Fibroblast of skin of left biceps (primary cell): ENCODE measurements around the gene KNOP1.

ENCODE experiments used
- DNase-seq, 2 experiments: peaks; one replicate each; pipeline ENCODE4 v3.0.0-alpha.2; 2013; ENCODE audit warnings: low read depth in 2 of 2

KNOP1 gene

DNA sequence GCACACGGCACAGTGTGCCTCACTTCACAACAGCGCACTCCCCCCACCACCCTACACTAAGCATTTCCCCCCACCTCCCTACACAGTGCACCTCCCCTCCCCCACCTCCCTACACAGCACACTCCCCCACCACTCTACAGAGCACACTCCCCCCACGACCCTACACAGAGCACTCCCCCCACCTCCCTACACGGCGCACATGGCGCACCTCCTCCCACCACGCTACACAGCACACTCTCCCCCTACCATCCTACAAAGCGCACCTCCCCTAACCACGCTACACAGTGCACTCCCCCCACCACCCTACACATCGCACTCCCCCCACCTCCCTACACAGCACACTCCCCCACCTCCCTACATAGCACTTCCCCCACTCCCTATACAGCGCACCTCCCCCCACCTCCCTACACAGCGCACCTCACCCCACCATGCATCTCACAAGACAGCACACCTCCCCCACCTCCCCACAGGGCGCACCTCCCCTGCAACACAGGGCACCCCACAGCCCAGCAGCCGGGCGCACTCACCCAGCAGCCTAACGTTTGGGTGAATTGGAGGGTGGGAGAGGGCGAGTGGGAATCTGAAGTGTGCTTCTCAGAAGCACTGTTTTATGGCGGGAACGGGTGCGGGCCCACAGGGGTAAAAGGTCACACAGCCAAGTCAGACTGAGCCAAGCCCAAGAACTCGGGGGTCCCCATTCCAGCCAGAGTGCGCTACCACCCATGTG, 10.3 kb downstream of the KNOP1 start:
- no peak for DNase-seq

DNA sequence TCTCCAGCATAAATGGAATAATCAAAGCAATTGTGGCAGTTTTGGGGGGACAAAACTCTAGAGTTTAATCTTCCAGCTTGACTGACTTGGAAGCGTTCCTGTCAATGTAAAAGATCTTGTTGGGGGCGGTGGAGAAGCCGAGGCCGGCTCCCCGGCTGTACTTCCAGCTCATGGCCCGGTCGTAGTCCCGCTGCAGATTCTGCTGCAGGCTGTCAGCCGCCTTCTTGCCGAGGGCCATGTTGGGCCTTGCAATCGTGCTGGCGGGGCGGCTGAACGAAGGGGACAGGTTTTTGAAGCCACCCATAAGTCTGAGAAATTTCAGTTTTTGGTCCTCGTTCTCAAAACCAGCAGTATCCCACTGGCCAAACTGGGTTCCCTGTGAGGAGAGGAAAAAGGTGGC, 11.2 kb downstream of the KNOP1 start:
- DNase-seq, result no peak

DNA sequence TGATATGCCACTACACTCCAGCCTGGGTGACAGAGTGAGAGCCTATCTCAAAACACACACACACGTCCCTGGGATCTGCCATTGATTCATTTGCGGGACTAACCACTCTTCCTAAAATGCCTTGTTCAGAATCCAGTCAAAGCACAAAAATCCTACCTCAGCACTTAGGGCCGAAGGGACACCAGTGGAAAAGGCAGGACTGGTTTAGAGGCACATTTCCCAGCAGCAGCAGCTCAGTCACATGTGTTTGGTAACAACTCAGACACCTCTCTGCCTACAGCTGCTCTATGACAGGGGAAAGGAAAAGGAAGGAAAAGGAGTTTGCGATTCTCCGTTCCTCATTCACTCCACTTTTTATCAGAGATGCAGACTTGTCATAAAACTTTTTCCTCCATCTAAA, 12.2 kb downstream of the KNOP1 start:
- DNase-seq, result no peak

DNA sequence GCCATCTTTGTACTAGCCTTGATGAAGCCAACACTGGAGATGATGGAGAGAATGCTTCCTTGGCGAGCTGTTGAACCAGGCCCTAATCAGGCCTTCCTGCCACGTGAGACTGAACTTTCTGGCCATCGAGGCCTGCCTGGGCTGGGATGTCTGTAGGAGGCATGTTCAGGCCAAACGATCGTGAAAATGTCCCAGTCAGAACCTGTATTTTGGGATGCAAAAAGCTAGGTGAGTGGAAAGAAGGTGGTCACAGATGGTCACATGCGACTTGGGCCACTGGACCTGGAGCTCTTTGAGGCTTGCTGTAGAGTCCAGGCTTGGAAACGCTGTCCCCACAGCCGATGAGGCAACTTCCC, 12.9 kb downstream of the KNOP1 start:
- DNase-seq, result no peak

- no peak for DNase-seq
These were observed 13.5 kb downstream of the KNOP1 start for GRCh38 chr16:19704321-19705145.

- DNase-seq, result no peak
These were observed 14.7 kb downstream of the KNOP1 start for GRCh38 chr16:19703172-19703889.

DNA sequence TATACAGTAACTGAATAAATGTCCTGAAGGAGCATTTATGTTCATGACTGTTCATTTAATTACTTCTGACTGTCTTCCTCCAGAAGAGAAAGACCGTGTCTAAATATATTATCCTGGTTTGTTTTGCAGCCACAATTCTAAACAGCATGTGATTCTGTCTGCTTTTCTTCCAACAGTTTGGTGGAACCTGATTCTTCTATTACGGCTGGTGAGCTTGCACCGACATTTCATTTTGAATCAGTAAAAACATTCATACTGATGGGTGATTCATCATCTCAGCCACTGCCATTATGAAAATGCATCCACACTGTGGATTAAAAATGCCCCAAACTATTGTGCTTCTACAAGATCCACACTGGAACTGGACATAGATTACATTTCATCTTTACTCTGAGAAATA, 16.9 kb downstream of the KNOP1 start:
- DNase-seq, result no peak

DNA sequence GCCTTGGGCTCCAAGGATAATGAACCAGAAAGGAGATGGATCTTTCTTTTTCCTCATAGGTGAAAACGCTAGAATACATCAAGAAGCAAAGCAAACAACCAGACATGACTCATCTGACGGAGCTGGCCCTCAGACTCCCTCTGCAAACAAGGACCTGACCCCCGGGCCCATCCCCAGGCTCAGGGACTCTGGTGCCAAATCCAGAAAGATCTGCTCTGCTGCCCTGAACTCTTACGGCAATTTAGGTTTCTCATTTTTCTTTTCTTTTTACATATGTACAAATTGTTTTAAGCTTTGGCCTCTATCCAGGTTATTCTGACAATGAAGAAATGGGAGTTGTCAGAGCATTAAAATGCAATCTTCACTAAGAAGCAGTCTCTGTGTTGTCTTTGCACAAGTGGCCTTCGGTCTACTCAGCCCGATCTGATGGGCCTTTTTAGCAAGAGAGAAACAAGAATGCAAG, 17.7 kb downstream of the KNOP1 start:
- DNase-seq, result no peak

DNA sequence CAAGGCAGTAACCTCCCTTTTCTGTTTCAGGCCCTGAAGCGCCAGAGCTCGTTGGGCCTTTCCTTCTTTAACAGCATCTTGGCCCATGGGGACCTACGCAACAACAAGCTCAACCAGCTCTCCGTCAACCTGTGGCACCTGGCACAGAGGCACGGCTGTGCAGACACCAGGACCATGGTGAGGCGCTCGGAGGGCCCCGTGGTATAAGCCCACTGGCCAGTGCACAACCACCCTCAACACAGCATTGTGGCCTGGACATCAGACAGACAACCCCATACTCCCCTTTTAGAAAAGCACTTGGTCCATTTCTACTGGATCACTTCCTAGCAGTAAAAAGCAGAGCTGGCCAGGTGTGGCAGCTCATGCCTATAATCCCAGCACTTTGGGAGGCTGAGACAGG, 18.6 kb downstream of the KNOP1 start:
- no peak for DNase-seq

- DNase-seq, result peak; percentile 18 to 24
These were observed 19.3 kb downstream of the KNOP1 start for GRCh38 chr16:19698480-19699465.

- DNase-seq, result no peak
These were observed 20.2 kb downstream of the KNOP1 start for GRCh38 chr16:19697756-19698318.

DNA sequence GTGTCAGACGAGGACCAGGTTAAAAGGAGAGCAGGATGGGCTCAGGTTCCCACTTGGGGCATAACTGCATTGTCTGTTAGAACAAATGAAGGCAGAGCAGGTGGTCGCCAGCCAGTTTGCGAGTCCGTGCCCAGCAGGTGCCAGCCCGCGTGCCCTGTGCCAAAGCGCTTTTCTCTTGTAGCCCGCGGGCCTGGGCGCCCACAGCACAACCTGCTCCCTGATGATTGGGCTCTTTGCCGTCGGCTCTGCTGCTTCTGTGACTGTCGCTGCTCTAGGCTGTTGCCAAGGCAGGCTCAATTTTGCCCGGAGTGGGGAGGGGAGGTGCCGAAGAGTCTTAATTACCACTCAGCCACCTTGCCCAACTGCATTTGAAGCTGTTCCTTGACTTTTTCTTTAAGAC, 21.1 kb downstream of the KNOP1 start:
- no peak for DNase-seq

DNA sequence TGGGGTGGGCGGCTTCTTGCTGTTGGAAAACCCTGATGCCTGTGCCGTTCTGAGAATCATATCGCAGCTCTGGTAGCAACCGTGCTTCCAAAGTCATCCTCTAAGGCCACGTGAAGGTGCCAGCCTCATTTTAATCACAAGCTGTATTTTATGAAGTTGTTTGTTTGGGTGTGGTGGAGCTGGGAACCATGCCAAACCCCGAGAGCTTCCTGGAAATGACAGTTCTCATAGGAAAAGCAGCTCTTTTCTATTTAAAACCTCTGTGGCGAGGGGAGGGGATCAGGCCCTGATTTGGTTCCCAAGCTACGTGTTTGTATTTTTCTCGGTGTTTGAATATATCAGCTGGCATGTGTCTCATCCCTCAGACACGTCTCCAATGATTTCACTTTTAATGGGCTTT, 21.7 kb downstream of the KNOP1 start:
- DNase-seq, result peak; percentile 60 to 69

DNA sequence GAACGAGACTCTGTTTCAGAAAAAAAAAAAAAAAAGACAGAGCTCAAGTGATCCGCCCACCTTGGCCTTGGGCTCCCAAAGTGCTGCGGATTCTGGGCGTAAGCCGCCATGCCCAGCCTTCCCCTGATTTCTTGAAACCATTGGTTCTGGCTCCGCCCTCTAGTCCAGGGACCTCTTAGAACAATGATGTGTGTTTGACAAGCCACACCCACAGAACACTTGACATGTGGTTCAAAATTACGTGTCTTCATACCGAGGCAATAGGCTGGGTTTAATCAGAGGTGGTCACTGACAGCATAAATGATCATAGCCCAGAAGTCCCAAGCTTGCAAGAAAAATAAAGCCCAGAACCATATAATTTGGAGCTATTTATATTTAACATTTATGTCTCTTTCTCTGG, 23.0 kb downstream of the KNOP1 start:
- DNase-seq, result no peak

GRCh38 chr16:19691161-19691711, 26.8 kb downstream of the KNOP1 start:
- DNase-seq, result no peak

DNA sequence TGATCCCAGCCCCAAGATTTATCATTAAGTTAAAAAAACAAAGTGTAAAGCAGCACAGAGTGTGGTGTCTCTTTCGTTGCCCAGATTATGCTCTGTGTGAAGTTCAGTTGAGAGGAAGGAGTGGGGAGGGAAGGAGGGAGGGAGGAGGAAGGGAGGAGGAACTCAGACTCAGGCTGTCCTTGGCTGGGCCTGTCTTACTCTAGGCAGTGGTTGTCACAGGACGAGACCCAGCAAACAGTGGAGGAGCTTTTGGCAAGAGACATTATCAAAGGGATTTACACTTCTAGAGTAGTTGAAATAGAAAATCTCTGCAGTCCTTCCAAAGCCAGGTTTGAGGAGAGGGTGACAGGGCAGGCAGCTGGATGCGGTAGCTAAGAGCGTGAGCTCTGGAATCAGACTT, 27.8 kb downstream of the KNOP1 start:
- no peak for DNase-seq

- DNase-seq, result no peak
These were observed 28.7 kb downstream of the KNOP1 start for GRCh38 chr16:19689342-19689741.

DNA sequence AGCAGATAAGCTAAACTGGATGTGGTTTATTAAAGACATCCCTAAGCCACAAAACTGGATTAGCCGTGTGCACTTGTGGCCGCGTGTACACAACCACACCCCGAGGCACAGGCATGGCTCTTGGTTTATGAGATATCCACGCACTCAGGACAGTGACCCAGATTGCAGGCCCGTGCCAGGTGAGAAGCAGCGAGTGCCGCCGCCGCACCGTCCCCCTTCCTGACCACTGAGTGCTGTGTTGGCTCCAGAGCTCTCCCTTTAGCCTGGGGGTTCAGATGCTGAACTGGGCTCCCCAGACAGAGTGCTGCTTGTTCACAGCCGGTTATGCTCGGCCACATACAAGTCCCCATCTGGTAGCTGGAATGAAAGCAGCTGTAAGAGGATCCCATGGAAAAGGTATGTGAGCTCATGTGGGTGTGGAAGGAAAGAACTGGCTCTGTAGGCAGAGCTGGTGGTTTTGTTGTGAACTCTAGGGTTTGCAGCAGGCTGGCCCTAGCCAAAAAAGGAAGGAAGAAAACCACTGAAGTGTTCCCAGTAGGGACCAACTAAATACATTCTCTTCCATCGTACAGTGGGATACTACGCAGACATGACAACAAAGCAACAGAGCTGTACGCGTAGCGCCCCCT, 29.5 kb downstream of the KNOP1 start:
- DNase-seq, result no peak

- no peak for DNase-seq
These were observed 30.7 kb downstream of the KNOP1 start for GRCh38 chr16:19687279-19687678.

DNA sequence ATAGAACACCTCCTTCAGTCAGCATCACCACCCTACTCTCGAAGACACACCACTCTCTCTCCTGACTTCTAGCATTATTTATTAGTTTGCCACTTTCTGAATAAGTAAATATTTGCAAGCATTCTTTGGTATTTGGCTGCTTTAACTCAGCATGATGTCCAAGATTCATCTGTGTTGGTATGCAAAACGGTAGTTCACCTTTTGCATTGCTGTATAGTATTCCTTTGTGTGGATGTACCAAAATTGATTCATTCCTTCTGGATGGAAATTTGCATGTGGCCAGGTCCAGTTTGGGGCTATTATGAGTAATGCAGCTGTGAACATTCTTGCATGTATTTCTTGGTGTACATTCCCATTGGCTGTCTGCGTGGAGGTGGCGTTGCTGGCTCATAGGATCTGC, 32.9 kb downstream of the KNOP1 start:
- no peak for DNase-seq
